Suprapubic skin (tissue), 3 donors: ENCODE data around the gene TBC1D8.

Source experiments
- EP300 ChIP-seq: sonication (generic); formaldehyde crosslinking; IDR thresholded peaks from one replicate; pipeline ENCODE4 v1.6.1; 2017; ENCODE audit warnings: antibody characterized with exemption
- TF ChIP-seq, protein P1 (sequence below), 2 donors: fragments of 200-600 bp in 1 of 2; fragments of 450-650 bp in 1 of 2; sonication (generic) in 1 of 2; IDR thresholded peaks; one replicate each; pipeline ENCODE4 v1.5.1; 2016 to 2019; ENCODE audit warnings: antibody characterized with exemption in 2 of 2, mild to moderate bottlenecking in 1 of 2, moderate library complexity in 1 of 2

DNA sequence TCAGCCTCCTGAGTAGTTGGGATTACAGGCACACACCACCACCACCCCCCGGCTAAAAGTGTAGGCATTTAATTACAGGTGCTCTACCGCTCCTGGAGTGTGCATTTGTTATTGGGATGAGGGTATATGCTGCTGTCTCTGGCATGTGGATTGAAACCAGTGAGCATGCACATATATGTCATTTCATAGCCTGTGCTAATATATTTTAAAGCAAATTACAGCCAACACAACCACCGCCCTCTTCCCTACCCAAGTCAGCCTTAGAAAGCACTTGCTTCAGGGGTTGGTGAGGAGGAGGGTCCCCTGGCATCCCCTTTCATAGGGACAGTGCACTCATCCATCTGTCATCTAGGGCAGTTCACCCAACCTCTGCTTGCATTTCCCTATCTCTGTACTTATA, 10.5 kb upstream of the TBC1D8 start:
- TF ChIP-seq, protein P1, sequence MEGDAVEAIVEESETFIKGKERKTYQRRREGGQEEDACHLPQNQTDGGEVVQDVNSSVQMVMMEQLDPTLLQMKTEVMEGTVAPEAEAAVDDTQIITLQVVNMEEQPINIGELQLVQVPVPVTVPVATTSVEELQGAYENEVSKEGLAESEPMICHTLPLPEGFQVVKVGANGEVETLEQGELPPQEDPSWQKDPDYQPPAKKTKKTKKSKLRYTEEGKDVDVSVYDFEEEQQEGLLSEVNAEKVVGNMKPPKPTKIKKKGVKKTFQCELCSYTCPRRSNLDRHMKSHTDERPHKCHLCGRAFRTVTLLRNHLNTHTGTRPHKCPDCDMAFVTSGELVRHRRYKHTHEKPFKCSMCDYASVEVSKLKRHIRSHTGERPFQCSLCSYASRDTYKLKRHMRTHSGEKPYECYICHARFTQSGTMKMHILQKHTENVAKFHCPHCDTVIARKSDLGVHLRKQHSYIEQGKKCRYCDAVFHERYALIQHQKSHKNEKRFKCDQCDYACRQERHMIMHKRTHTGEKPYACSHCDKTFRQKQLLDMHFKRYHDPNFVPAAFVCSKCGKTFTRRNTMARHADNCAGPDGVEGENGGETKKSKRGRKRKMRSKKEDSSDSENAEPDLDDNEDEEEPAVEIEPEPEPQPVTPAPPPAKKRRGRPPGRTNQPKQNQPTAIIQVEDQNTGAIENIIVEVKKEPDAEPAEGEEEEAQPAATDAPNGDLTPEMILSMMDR (IDR thresholded peaks at IDR 0.05): no peak
- no peak for TF ChIP-seq EP300
